CD4-positive, alpha-beta T cell (primary cell): Measurements from ENCODE around the gene OR2AT4. TPM values are rescaled to one million over a fixed set of nuclear protein-coding genes. Genes with fewer than 3 reads are reported as not detected.

ENCODE experiments used
- ATAC-seq: fragments of 200-7000 bp; cut with Tn5 transposase; one replicate; pipeline ENCODE4 v1.10.0; 2022; ENCODE audit warnings: mild to moderate bottlenecking; ENCODE audit not compliant: poor library complexity
- CTCF ChIA-PET: fragments of 350-600 bp; sonication (Branson Sonifier 250); formaldehyde crosslinking; loops from one replicate; lab custom pipeline; 2021; ENCODE audit warnings: antibody characterized with exemption, inconsistent platforms; lab: Charles Lee
- POLR2A ChIA-PET: fragments of 350-600 bp; sonication (Branson Sonifier 250); formaldehyde crosslinking; loops from one replicate; lab custom pipeline; 2021; ENCODE audit warnings: antibody characterized with exemption, inconsistent platforms; lab: Charles Lee
- DNase-seq, 14 experiments: peaks; one replicate each; pipeline ENCODE4 v3.0.0-alpha.2; 2013 to 2020; ENCODE audit warnings: mixed read lengths in 2 of 14
- H3K27ac ChIP-seq, 2 donors: one replicate each; pipeline versions ENCODE4 v1.5.1 to v1.7.0; 2013; ENCODE audit warnings: low read length in 2 of 2, low read depth in 1 of 2, mild to moderate bottlenecking in 1 of 2
- H3K27me3 ChIP-seq, 2 experiments: 1 replicate in 1 of 2; 2 replicates in 1 of 2; pipeline versions ENCODE4 v1.6.1 to v1.7.0; 2013; ENCODE audit warnings: low read length in 2 of 2, control low read depth in 1 of 2, mild to moderate bottlenecking in 1 of 2, moderate library complexity in 1 of 2; ENCODE audit not compliant: insufficient read depth in 2 of 2, control insufficient read depth in 1 of 2
- H3K36me3 ChIP-seq: one replicate; pipeline ENCODE4 v1.6.1; 2013; ENCODE audit warnings: low read length, control low read depth; ENCODE audit not compliant: insufficient read depth
- H3K4me1 ChIP-seq: one replicate; pipeline ENCODE4 v1.6.1; 2013; ENCODE audit warnings: low read length, control low read depth; ENCODE audit not compliant: insufficient read depth
- H3K4me3 ChIP-seq: one replicate; pipeline ENCODE4 v1.5.1; 2013; ENCODE audit warnings: mild to moderate bottlenecking, low read length, moderate library complexity
- H3K9me3 ChIP-seq, 2 experiments: 1 replicate in 1 of 2; 2 replicates in 1 of 2; pipeline versions ENCODE4 v1.6.1 to v1.7.0; 2013; ENCODE audit warnings: low read length in 2 of 2, mild to moderate bottlenecking in 2 of 2, control low read depth in 1 of 2, moderate library complexity in 1 of 2; ENCODE audit not compliant: control insufficient read depth in 1 of 2, insufficient read depth in 1 of 2
- H3K27ac Mint-ChIP-seq: one replicate; pipeline ENCODE4 v1.8.0; 2020; ENCODE audit warnings: mixed read lengths
- H3K27me3 Mint-ChIP-seq: one replicate; pipeline ENCODE4 v1.8.0; 2021; ENCODE audit warnings: mixed read lengths
- H3K36me3 Mint-ChIP-seq: one replicate; pipeline ENCODE4 v1.8.0; 2021; ENCODE audit warnings: low read depth, mixed read lengths
- H3K4me1 Mint-ChIP-seq: one replicate; pipeline ENCODE4 v1.8.0; 2021; ENCODE audit warnings: low read depth, mixed read lengths
- H3K4me3 Mint-ChIP-seq: one replicate; pipeline ENCODE4 v1.8.0; 2020; ENCODE audit warnings: mild to moderate bottlenecking, mixed read lengths
- H3K9me3 Mint-ChIP-seq: one replicate; pipeline ENCODE4 v1.8.0; 2020; ENCODE audit warnings: mixed read lengths
- intact Hi-C, 2 experiments: fragments of 100-400 bp; cut with DNase I in 1 of 2; cut with micrococcal nuclease in 1 of 2; formaldehyde crosslinking; loops; one replicate each; pipeline versions ENCODE4 v1.15.1 to v1.9.0; 2023 to 2025; cut with DNase I, micrococcal nuclease
- total RNA-seq, 174 experiments: library from RNA in 2 of 174; stranded (reverse) in 2 of 174; gene quantifications; one replicate each; pipeline ENCODE4 v1.2.3 and lab custom pipeline; 2021 to 2026
- TF ChIP-seq, protein P1 (sequence below): fragments of 200-600 bp; IDR thresholded peaks from one replicate; pipeline ENCODE4 v1.8.0; 2022; ENCODE audit warnings: antibody characterized with exemption, mild to moderate bottlenecking

Gene OR2AT4
- total RNA-seq, 2 experiments from 2014 or later, result not detected

GRCh38 chr11:75141166-75141565 lies 44.5 kb upstream of the OR2AT4 start:
- Histone ChIP-seq H3K36me3 (no peaks in the 10 kb centered on the region), H3K4me3 (no peak overlapping the region), H3K9me3 (no peaks in the 10 kb centered on the region), H3K4me1 (peaks cover 34% of the 10 kb centered on the region), H3K27ac (no peak overlapping the region), H3K27me3 (no peaks in the 10 kb centered on the region)
- no peak overlapping the region for H3K27ac Mint-ChIP-seq
- TF ChIP-seq, protein P1, sequence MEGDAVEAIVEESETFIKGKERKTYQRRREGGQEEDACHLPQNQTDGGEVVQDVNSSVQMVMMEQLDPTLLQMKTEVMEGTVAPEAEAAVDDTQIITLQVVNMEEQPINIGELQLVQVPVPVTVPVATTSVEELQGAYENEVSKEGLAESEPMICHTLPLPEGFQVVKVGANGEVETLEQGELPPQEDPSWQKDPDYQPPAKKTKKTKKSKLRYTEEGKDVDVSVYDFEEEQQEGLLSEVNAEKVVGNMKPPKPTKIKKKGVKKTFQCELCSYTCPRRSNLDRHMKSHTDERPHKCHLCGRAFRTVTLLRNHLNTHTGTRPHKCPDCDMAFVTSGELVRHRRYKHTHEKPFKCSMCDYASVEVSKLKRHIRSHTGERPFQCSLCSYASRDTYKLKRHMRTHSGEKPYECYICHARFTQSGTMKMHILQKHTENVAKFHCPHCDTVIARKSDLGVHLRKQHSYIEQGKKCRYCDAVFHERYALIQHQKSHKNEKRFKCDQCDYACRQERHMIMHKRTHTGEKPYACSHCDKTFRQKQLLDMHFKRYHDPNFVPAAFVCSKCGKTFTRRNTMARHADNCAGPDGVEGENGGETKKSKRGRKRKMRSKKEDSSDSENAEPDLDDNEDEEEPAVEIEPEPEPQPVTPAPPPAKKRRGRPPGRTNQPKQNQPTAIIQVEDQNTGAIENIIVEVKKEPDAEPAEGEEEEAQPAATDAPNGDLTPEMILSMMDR, result no peak
- ChIA-PET POLR2A (interaction anchor here (0.7 to 4.5 kb wide), 6 partner anchors 64 to 135 kb away, joined by 3 to 31 read pairs (median 10); no protein-coding TSS in a partner anchor), CTCF (interaction anchor here (0.6 to 10.2 kb wide), 20 partner anchors 8 to 1985 kb away, joined by 3 to 156 read pairs (median 6); partner anchors contain the start of genes SLCO2B1 and TPBGL)
- no peak for ATAC-seq
- intact Hi-C loops, result loop anchor here (5.0 kb wide), 4 partner anchors 119 to 246 kb away; no protein-coding TSS in a partner anchor
- H3K36me3 Mint-ChIP-seq, result no peaks in the 10 kb centered on the region
- H3K4me1 Mint-ChIP-seq, result peaks cover 43% of the 10 kb centered on the region
- H3K4me3 Mint-ChIP-seq, result no peak overlapping the region
- H3K9me3 Mint-ChIP-seq, result no peaks in the 10 kb centered on the region
- H3K27me3 Mint-ChIP-seq, result peaks cover 6% of the 10 kb centered on the region
- no peak for DNase-seq

- H3K9me3 Mint-ChIP-seq, result no peaks in the 10 kb centered on the region
- peaks cover 6% of the 10 kb centered on the region for H3K27me3 Mint-ChIP-seq
- Histone ChIP-seq H3K4me3 (no peak overlapping the region), H3K4me1 (peaks cover 34% of the 10 kb centered on the region), H3K27ac (no peak overlapping the region), H3K36me3 (no peaks in the 10 kb centered on the region), H3K9me3 (no peaks in the 10 kb centered on the region), H3K27me3 (no peaks in the 10 kb centered on the region)
- ChIA-PET POLR2A (interaction anchor here (0.7 to 4.5 kb wide), 7 partner anchors 65 to 140 kb away, joined by 3 to 31 read pairs (median 8); no protein-coding TSS in a partner anchor), CTCF (interaction anchor here (0.6 to 10.2 kb wide), 20 partner anchors 9 to 1985 kb away, joined by 3 to 156 read pairs (median 6); partner anchors contain the start of genes SLCO2B1 and TPBGL)
- H3K27ac Mint-ChIP-seq, result peak overlapping the region; percentile 34
- no peaks in the 10 kb centered on the region for H3K36me3 Mint-ChIP-seq
- DNase-seq (peak; percentile 60 to 87 (median 78)), ATAC-seq (peak; percentile 37)
- H3K4me1 Mint-ChIP-seq, result peaks cover 41% of the 10 kb centered on the region
- TF ChIP-seq, protein P1, result peak; percentile 88
- intact Hi-C loops, result loop anchor here (1.0 to 5.0 kb wide), 9 partner anchors 65 to 247 kb away; no protein-coding TSS in a partner anchor
- H3K4me3 Mint-ChIP-seq, result no peak overlapping the region
Observed at GRCh38 chr11:75140269-75141138, 43.8 kb upstream of the OR2AT4 start.

- CTCF ChIA-PET, result interaction anchor here (0.5 to 1.6 kb wide), 2 partner anchors 69 to 122 kb away, joined by 3 to 5 read pairs; no protein-coding TSS in a partner anchor
- POLR2A ChIA-PET, result no interaction called here
- H3K36me3 Mint-ChIP-seq, result no peaks in the 10 kb centered on the region
- no peaks in the 10 kb centered on the region for H3K9me3 Mint-ChIP-seq
- H3K27ac Mint-ChIP-seq, result no peak overlapping the region
- peaks cover 3% of the 10 kb centered on the region for H3K4me1 Mint-ChIP-seq
- no peak overlapping the region for H3K4me3 Mint-ChIP-seq
- TF ChIP-seq, protein P1, result no peak
- H3K4me1 ChIP-seq, result peaks cover 5% of the 10 kb centered on the region
- no peaks in the 10 kb centered on the region for H3K9me3 ChIP-seq
- no peak for DNase-seq
- H3K27me3 ChIP-seq, result peaks cover 0 to 3% of the 10 kb centered on the region in 2 experiments
- H3K27ac ChIP-seq, result no peak overlapping the region
- H3K36me3 ChIP-seq, result no peaks in the 10 kb centered on the region
- intact Hi-C loops, result no loop called here
- no peak overlapping the region for H3K4me3 ChIP-seq
- peaks cover 26% of the 10 kb centered on the region for H3K27me3 Mint-ChIP-seq
- ATAC-seq, result no peak
Observed at GRCh38 chr11:75135651-75136050, 39.0 kb upstream of the OR2AT4 start.
